NCI-H345 treated with DMSO at 0.1 percent for 48 hours (cell line): ENCODE measurements around the gene APP.

Experiments
- DNase-seq: peaks from one replicate; lab custom pipeline; 2025; ENCODE audit not compliant: unreplicated experiment; lab: John Stamatoyannopoulos, UW

APP gene

GRCh38 chr21:25910809-25911208, 259.8 kb downstream of the APP start:
- no peak for DNase-seq

GRCh38 chr21:25909341-25909740, 261.2 kb downstream of the APP start:
- DNase-seq = no peak

- no peak for DNase-seq
These were observed 262.1 kb downstream of the APP start for GRCh38 chr21:25908495-25908894.

DNA sequence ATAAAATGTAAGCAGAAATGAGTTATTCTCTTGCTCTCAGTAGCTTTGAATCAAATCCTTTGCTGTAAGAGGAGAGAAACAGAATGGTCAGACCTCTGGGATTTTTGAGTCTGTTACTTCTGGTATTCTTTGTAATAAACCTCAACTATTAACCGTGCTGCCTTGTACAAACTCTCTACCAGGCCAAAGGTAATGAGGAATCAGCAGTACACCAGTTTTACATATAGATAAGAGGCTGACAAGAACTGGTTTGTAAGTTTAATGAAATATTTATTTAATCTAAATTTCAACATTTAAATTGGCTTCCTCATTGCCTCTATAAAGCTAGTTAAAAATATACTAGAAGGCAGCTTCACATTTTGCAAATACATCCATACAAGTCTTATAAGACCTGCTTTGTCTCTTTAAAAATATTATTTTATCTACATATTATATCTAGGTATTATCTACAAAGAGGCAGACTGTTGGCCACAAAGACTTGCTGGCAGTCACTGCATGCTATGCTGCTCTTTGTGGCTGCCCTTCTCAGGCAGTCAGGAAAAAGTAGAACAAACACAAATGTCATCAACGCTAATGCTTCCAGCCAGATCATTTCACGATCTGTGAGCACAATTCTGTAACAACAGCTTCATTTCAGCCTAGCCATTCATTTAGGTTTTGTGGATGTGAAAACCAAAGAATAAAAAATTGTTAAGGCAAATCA, 262.8 kb downstream of the APP start:
- DNase-seq = no peak

DNA sequence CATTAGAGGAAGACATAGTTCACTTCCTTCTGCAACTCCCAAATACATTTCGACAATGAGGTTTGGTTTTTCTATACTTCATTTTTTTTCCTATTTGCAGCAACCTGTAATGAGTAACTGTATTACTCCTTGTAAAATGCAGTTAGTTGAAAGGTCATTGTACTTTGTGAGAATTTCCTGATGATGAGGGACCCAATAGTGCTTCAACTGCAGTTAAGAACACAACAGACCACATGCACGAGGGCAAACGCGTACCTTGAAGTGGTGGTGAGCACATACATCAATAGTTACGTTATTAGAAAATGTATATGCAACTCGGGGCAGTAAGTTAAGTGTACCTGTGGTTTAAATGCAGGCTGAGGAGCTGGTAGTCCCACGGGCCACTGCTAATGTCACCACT, 264.0 kb downstream of the APP start:
- DNase-seq = no peak

DNA sequence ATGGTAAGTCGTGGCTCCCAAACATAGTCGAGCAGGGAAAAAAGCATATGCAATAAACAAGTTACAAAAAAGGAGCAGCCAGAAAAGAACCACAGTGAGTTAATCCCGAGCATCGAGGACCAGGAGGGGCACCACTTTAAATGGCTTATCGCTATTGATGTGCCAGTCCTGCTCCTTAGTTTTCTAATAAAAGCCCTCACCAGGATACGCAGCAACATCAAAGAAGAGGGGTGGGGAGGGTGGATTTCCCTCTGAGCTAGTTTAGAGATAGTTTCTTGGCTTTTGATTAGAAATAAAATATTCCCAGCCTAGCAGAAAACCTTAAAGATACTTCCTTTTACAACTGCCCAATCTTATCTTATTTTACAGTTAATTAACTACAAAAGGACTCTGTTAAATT, 265.4 kb downstream of the APP start:
- no peak for DNase-seq

GRCh38 chr21:25904044-25904695, 266.4 kb downstream of the APP start:
- DNase-seq = no peak

GRCh38 chr21:25903607-25904006, 267.0 kb downstream of the APP start:
- no peak for DNase-seq

DNA sequence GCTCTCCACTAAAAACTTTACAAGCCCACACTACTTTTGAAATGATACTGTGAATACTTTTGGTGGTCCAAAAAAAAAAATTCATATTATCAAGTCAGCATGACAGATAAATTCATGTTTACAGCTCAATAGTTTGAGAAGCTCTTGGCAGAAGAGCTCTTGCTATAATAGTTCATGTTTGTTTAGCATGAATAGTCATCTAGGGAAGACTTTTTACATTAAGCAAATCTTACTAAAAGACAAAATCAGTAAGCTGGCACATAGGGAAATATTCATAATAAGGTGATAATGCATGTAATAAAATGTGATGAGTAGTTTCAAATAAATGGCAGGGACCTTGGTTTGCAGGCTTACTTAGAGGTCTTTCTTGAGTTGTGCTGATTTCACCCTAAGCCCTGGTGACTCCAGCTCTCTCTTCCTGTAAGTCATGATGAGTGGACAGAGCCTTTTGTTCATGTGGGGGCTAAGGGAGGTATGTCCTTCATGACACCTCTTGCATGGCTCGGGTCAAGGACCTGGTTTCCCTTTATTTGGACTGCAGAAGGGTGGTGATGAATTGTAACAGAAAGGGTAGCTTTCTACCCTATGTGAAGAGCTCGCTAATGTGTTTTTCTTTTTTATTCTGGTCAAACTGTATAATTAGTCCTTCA, 269.1 kb downstream of the APP start:
- DNase-seq = no peak

- DNase-seq = no peak
These were observed 271.9 kb downstream of the APP start for GRCh38 chr21:25898671-25899070.

DNA sequence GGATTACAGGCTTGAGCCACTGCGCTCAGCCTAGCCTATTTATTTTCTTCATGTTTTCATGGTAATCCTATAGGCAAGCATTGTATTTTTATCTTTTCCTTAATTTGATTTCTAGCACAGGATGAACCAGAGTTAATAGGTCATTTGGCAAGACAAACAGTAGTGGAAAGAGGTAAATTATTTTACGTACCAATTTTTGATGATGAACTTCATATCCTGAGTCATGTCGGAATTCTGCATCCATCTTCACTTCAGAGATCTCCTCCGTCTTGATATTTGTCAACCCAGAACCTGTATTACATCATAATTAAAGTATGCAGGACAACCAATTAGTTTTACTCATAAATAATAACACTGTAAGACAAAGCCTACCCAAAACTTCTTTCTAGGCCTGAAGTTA, 273.2 kb downstream of the APP start:
- no peak for DNase-seq

DNA sequence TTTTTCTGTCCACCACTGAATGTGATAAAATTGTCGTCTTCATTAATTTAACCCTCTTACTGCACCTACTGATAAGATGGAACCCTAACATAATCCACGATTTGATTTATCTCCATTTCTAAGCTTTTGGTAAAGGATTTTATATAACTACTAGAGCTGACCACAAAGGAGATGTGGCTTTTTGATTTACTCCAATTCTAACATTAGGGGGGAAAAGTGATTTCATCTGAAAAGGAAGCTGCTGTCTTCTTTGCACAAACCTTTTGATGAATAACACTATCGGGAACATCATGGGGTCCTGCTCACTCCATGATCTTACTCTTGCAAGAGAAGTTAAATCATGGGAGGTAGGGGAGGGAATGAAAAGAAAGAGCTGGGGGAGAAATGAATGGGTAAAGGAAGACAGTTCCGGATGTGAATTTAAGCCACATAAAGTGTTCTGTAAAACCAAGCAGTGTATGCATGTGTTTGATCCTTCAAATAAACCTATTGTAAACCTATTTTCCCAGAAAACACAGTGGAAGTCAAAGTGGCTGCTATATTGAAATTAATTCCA, 274.0 kb downstream of the APP start:
- no peak for DNase-seq

DNA sequence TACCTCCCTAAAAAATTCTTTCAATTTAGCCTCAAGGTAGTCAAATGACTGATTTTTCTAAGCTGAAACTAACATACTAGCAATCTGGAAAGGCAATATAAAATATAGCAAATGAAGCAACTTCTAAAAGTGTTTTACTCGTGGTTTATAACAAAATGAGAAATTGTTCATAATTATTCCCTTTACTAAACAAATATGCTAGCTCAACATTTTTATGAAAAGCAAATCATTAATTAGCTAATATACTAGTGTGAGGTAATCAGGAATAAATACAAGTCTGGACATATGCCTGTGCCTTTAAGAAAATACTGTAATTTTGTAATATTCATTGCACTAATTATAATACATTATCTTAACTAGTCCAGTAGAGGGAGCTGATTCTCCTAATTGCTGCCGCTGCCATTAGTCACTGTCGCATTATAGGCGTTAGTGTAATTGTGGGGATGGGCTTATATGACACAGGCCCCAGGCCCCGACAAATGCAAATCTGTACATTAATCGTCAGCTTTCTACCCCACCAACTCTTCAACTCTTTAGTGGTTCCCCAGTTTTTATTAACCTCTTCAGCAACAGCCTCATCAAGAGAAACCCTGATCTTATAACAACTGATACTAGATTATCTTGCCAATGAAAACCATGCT, 274.9 kb downstream of the APP start:
- DNase-seq = peak; percentile 3

GRCh38 chr21:25893191-25893590, 277.4 kb downstream of the APP start:
- DNase-seq = no peak

DNA sequence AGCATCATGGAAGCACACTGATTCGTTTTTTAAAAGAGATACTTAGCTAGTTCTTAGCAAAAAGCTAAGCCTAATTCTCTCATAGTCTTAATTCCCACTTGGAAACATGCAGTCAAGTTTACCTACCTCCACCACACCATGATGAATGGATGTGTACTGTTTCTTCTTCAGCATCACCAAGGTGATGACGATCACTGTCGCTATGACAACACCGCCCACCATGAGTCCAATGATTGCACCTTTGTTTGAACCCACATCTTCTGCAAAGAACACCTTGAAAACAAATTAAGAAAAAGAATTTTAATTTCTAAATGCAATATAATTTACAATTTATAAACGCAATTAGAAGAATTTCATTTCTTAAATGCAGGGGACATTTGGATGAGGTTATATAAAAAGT, 279.0 kb downstream of the APP start:
- no peak for DNase-seq

GRCh38 chr21:25890001-25890400, 280.6 kb downstream of the APP start:
- no peak for DNase-seq

DNA sequence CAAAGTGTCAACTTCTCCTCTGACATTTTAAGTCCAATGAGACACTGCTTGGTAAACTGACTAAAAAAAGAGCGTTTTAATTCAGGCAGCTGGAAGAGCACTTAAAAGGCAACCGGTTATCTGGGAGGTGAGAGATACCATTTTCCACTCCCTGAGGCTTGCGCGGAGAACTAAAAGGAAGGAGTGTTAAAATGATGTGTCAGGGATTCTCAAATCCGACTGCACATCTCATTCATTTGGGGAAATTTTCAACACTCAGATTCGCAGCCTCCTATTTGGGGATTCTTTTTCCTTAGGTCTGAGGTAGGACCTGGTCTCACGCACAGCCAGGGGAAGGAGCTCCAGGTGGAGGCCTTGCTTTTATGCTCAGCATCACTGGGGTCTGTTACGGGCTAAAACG, 281.9 kb downstream of the APP start:
- DNase-seq = no peak

- DNase-seq = no peak
These were observed 282.8 kb downstream of the APP start for GRCh38 chr21:25887646-25888306.

DNA sequence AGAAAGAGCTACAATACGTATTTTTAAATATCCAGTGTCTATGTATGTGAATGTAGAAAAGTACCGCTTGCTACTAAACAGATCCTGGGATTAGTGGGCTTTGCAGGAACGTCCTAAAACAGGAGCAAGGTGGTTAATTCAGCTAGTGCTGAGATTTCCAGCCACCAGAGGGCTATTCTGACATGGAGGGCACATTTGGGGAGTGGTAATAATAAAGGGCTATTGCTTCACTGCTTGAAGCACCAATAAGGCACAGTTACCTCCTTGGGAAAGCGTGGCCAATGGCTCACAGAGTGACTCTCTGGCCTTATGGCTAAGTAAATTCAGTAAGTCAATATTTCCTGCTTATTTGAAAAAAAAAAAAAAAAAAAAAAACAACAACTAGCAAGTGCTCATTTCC, 283.4 kb downstream of the APP start:
- DNase-seq = no peak

DNA sequence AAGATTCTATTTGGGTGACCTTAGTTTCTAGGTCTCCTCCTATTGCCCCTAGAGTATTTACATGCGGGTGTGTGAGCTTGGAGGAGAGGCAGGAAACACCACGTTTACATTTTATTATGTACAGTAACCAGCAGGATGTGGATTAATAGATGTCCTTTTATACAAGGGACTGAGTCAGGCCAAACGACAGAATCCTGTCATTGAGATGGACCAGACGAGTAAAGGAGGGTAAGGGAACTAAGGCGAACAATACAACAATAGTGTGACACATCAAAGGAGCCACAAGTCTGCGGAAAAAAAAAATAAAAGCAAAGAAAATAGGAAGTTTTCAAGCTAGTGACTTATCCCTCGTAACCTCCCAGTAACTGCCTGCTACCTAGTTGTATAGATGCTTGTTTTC, 284.7 kb downstream of the APP start:
- no peak for DNase-seq

GRCh38 chr21:25885405-25885804, 285.2 kb downstream of the APP start:
- no peak for DNase-seq
